HG03039 (cell line): ENCODE results near the gene TMEM51.
"Not testable (repeated sequence)": the region's sequence is repeated elsewhere in the genome, so short reads cannot be mapped to it uniquely, and the experiment has no call there.

Experiments
- ATAC-seq: cut with Tn5 transposase; IDR thresholded peaks from one replicate; pipeline ENCODE4 v1.9.1; 2021; ENCODE audit warnings: mild to moderate bottlenecking, moderate library complexity; ENCODE audit not compliant: unreplicated experiment

Gene TMEM51

GRCh38 chr1:15125101-15125745, 28.3 kb upstream of the TMEM51 start:
- no peak for ATAC-seq

DNA sequence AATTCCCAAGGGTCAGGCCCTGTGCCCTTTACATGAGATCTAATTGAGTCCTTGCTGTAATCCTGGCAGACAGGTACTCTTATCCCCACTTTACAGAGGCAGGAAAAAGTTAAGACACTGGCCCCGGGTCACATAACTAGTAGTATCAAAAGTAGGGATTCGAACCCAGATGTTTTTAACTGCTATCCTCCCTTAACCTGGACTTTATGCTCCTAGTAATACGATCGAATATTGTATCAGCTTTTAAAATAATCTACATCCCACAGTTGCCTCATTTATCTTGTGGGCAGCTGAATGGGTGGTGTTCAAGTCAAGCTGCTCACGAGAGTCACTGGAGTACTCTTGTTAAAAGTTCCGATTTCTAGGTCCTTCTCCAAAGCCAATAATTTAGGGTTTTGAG, 25.5 kb upstream of the TMEM51 start:
- ATAC-seq: no peak

- no peak for ATAC-seq
These were observed 24.8 kb upstream of the TMEM51 start for GRCh38 chr1:15128520-15129313.

DNA sequence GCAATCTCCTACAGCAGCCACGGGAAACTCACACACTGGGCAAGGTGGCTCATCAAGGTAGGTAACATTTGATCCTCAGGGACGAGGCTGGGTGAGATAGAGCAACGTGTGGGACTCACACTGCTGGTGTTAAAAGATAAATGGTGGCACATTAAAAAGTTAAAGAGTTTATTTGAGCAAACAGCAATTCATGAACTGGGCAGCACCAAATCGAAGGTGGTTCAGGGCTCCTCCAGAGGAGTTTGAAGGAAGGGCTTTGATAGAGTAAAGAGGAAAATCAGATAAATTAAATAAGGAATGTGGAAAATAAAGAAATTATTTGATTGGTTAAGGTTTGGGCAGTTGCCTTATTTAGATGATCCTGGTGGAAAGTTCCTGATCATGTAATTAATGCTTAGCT, 23.6 kb upstream of the TMEM51 start:
- no peak for ATAC-seq

- no peak for ATAC-seq
These were observed 22.9 kb upstream of the TMEM51 start for GRCh38 chr1:15130607-15131006.

- ATAC-seq: no peak
These were observed 20.6 kb upstream of the TMEM51 start for GRCh38 chr1:15132965-15133364.

- no peak for ATAC-seq
These were observed 19.3 kb upstream of the TMEM51 start for GRCh38 chr1:15134285-15134684.

DNA sequence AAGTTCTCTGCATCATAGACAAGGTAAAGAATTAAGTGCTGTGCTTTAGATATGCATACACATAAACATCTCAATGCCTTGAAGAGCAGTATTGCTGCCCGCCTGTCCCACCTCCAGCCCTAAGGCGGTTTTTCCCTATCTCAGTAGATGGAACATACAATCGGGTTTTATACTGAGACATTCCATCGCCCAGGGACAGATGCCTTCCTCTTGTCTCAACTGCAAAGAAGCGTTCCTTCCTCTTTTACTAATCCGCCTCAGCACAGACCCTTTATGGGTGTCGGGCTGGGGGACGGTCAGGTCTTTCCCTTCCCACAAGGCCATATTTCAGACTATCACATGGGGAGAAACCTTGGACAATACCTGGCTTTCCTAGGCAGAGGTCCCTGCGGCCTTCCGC, 17.9 kb upstream of the TMEM51 start:
- not testable (repeated sequence) for ATAC-seq

DNA sequence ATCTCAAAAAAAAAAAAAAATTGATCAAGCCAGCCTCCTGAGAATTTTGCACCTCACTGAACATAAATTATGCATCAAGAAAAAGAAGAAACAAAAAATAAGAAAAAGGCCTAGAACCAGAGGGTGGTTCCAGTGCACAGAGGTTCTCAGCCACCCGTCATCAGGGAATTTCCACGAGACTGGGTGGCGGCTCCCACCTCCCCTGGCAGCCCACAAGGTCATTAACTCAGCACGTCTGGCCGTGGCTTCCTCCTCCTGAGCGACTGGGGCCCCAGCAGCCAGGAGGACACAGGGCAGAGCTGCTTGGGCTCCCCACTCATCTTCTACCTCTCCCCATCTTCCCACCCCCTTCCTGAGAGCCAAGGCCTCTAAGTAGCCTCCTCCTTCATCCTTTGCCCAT, 15.7 kb upstream of the TMEM51 start:
- no peak for ATAC-seq

- no peak for ATAC-seq
These were observed 13.7 kb upstream of the TMEM51 start for GRCh38 chr1:15139654-15140350.

GRCh38 chr1:15141935-15142539, 11.5 kb upstream of the TMEM51 start:
- no peak for ATAC-seq

GRCh38 chr1:15145327-15145726, 8.2 kb upstream of the TMEM51 start:
- ATAC-seq: no peak

GRCh38 chr1:15146142-15146680, 7.3 kb upstream of the TMEM51 start:
- ATAC-seq: no peak

GRCh38 chr1:15146971-15147376, 6.6 kb upstream of the TMEM51 start:
- ATAC-seq: no peak

DNA sequence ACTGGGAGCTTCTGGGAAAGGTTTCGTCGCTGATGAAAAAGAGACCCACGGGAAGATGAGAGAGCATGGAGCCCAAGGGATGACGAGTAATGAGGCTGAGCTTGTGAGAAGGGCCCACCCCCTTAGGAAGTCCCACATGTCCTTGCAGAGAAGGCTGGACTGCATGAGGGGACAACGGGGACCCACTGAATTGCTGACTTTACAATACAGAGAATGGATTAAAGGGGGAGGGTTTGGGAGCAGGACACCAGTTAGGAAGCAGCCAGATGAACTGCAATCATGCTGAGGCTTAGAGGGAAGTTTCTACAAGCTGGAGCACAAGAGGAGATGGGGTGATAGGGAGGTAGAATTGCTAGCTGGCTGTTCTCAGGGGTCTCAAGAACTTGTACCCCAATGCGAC, 5.5 kb upstream of the TMEM51 start:
- ATAC-seq: no peak

GRCh38 chr1:15148475-15148874, 5.1 kb upstream of the TMEM51 start:
- no peak for ATAC-seq

DNA sequence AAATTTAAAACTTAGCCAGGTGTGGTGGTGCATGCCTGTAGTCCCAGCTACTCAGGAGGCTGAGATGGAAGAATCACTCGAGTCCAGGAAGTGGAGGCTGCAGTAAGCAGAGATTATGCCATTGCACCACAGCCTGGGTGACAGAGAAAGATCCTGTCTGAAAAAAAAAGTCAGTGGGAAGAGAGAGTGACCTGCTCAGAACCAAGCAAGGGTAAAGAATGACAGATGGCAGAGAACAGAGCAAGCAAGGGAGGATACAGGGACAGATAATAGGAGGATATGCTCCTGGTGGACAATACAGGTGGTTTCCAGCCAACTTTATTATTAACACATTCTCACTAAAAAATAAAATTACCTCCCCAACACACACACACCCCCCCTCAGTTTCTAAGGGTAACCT, 4.6 kb upstream of the TMEM51 start:
- ATAC-seq: no peak

DNA sequence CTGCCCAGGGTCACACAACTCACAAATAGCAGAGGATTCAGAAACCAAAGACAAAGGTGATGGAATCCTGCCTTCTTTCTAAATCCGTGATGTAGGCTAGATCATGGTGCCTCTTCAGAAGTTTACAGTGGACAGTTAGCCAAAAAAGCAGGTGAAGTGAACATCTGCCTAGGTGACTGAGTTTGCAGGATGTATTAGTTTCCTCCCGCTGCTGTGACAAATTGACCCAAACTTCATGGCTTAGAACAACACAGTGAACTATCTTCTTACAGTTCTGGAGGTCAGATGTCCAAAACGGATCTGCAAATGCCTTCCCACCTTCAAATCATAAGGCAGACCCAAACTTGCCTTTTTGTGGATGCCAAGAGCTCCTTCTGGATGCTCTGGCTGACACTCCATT, 3.2 kb upstream of the TMEM51 start:
- no peak for ATAC-seq

- ATAC-seq: no peak
These were observed 2.2 kb upstream of the TMEM51 start for GRCh38 chr1:15151377-15151806.

- no peak for ATAC-seq
These were observed 1.7 kb upstream of the TMEM51 start for GRCh38 chr1:15151871-15152270.
